ENCODE measurements around the gene CACNA1C.

The CACNA1C gene

GRCh38 chr12:2320841-2321240 lies 268.1 kb downstream of the CACNA1C start:
- Histone ChIP-seq H3K4me3 (ENCODE audit: low read depth in 1 of 2, low read length in 2 of 2) (no peak overlapping the region), H3K4me1 (ENCODE audit: insufficient read depth, low read length) (no peaks in the 10 kb centered on the region), H3K27ac (ENCODE audit: low read length) (no peak overlapping the region), H3K79me2 (ENCODE audit: insufficient read depth, low read length) (no peaks in the 10 kb centered on the region), H3K9me3 (ENCODE audit: insufficient read depth, low read length, severe bottlenecking) (no peaks in the 10 kb centered on the region), H3K27me3 (ENCODE audit: insufficient read depth, low read length, poor library complexity) (peaks cover 5% of the 10 kb centered on the region), H2AFZ (ENCODE audit: low read depth, low read length) (no peak overlapping the region), H3K9ac (ENCODE audit: low read depth, low read length) (no peak overlapping the region), H3K4me2 (ENCODE audit: insufficient read depth, low read length) (no peak overlapping the region), H3K36me3 (ENCODE audit: insufficient read depth, low read length) (no peaks in the 10 kb centered on the region), H4K20me1 (ENCODE audit: insufficient read depth, low read length) (peaks cover 3% of the 10 kb centered on the region; the same call in 1 of the 2 replicates)
- ATAC-seq (ENCODE audit: insufficient read depth, low read depth) (no peak), DNase-seq (no peak)
- TF ChIP-seq EZH2 (IDR thresholded peaks at IDR 0.05; ENCODE audit: borderline replicate concordance, low read depth, low read length, severe bottlenecking), result no peak
- no peak for TF ChIP-seq CTCF (IDR thresholded peaks at IDR 0.05; ENCODE audit: borderline replicate concordance, extremely low read depth, low read length, poor library complexity, severe bottlenecking)

- Histone ChIP-seq H3K36me3 (ENCODE audit: insufficient read depth, low read length) (no peaks in the 10 kb centered on the region), H3K9ac (ENCODE audit: low read depth, low read length) (no peak overlapping the region), H3K27ac (ENCODE audit: low read length) (no peak overlapping the region), H3K4me1 (ENCODE audit: insufficient read depth, low read length) (no peaks in the 10 kb centered on the region), H2AFZ (ENCODE audit: low read depth, low read length) (no peak overlapping the region), H4K20me1 (ENCODE audit: insufficient read depth, low read length) (peaks cover 3% of the 10 kb centered on the region; the same call in 1 of the 2 replicates), H3K9me3 (ENCODE audit: insufficient read depth, low read length, severe bottlenecking) (no peaks in the 10 kb centered on the region), H3K4me3 (ENCODE audit: low read depth in 1 of 2, low read length in 2 of 2) (no peak overlapping the region), H3K4me2 (ENCODE audit: insufficient read depth, low read length) (no peak overlapping the region), H3K27me3 (ENCODE audit: insufficient read depth, low read length, poor library complexity) (peaks cover 13% of the 10 kb centered on the region), H3K79me2 (ENCODE audit: insufficient read depth, low read length) (no peaks in the 10 kb centered on the region)
- TF ChIP-seq EZH2 (IDR thresholded peaks at IDR 0.05; ENCODE audit: borderline replicate concordance, low read depth, low read length, severe bottlenecking), result no peak
- TF ChIP-seq CTCF (IDR thresholded peaks at IDR 0.05; ENCODE audit: borderline replicate concordance, extremely low read depth, low read length, poor library complexity, severe bottlenecking), result no peak
- no peak for ATAC-seq (ENCODE audit: insufficient read depth, low read depth)
- no peak for DNase-seq
Measured at GRCh38 chr12:2322554-2323120, 269.9 kb downstream of the CACNA1C start.

GRCh38 chr12:2323532-2324255 lies 270.9 kb downstream of the CACNA1C start:
- Histone ChIP-seq H3K4me1 (ENCODE audit: insufficient read depth, low read length) (no peaks in the 10 kb centered on the region), H3K36me3 (ENCODE audit: insufficient read depth, low read length) (no peaks in the 10 kb centered on the region), H2AFZ (ENCODE audit: low read depth, low read length) (no peak overlapping the region), H4K20me1 (ENCODE audit: insufficient read depth, low read length) (peaks cover 3% of the 10 kb centered on the region; the same call in 1 of the 2 replicates), H3K27ac (ENCODE audit: low read length) (no peak overlapping the region), H3K4me2 (ENCODE audit: insufficient read depth, low read length) (no peak overlapping the region), H3K9me3 (ENCODE audit: insufficient read depth, low read length, severe bottlenecking) (no peaks in the 10 kb centered on the region), H3K79me2 (ENCODE audit: insufficient read depth, low read length) (no peaks in the 10 kb centered on the region), H3K27me3 (ENCODE audit: insufficient read depth, low read length, poor library complexity) (peaks cover 13% of the 10 kb centered on the region), H3K9ac (ENCODE audit: low read depth, low read length) (no peak overlapping the region), H3K4me3 (ENCODE audit: low read depth in 1 of 2, low read length in 2 of 2) (no peak overlapping the region)
- DNase-seq, result no peak
- no peak for TF ChIP-seq CTCF (IDR thresholded peaks at IDR 0.05; ENCODE audit: borderline replicate concordance, extremely low read depth, low read length, poor library complexity, severe bottlenecking)
- ATAC-seq (ENCODE audit: insufficient read depth, low read depth), result no peak

Measured in DND-41 (cell line).